Measurements from ENCODE around the gene SNX30. TPM values are rescaled to one million over a fixed set of nuclear protein-coding genes. Genes with fewer than 3 reads are reported as not detected.

The SNX30 gene
- total and polyA plus RNA-seq, 2 donors (not counting 1 experiment from before 2014, with no cell fraction given) = 3.8 to 20.6 TPM

GRCh38 chr9:112863746-112864145 is 113.2 kb downstream of the SNX30 start:
- H3K9me3 ChIP-seq (ENCODE audit: control extremely low read depth in 1 of 3, control insufficient read depth in 2 of 3, insufficient read depth in 1 of 3, low read length in 2 of 3) = no peaks in the 10 kb centered on the region
- no peak overlapping the region for H3K4me3 ChIP-seq (ENCODE audit: control extremely low read depth in 1 of 5, extremely low read depth in 1 of 5, insufficient read depth in 1 of 5, low read depth in 2 of 5, low read length in 4 of 5)
- no peaks in the 10 kb centered on the region for H3K9me3 Mint-ChIP-seq (ENCODE audit: insufficient read depth)
- ATAC-seq (ENCODE audit: low read depth) = no peak
- peak overlapping the region; percentile 22 to 49 for H3K27ac ChIP-seq (ENCODE audit: low read length in 2 of 2)
- H3K36me3 ChIP-seq (replicated peaks in 1 of 2; ENCODE audit: control extremely low read depth in 1 of 2, control insufficient read depth in 1 of 2, extremely low read depth in 1 of 2, insufficient read depth in 2 of 2, low read length in 1 of 2) = peaks cover 0 to 5% of the 10 kb centered on the region in 2 experiments
- H3K27me3 ChIP-seq (replicated peaks in 1 of 4; ENCODE audit: control extremely low read depth in 1 of 4, control insufficient read depth in 3 of 4, insufficient read depth in 4 of 4, low read length in 3 of 4) = no peaks in the 10 kb centered on the region
- H3K79me2 ChIP-seq (ENCODE audit: control insufficient read depth, insufficient read depth, low read length) = no peaks in the 10 kb centered on the region
- ChIA-PET CTCF (interaction anchor here (0.6 to 1.5 kb wide), 2 partner anchors 12 to 423 kb away, joined by 3 to 4 read pairs; no protein-coding TSS in a partner anchor), POLR2A (no interaction called here)
- intact Hi-C loops (cut with micrococcal nuclease) = no loop called here
- DNase-seq = no peak
- TF ChIP-seq, protein P1, sequence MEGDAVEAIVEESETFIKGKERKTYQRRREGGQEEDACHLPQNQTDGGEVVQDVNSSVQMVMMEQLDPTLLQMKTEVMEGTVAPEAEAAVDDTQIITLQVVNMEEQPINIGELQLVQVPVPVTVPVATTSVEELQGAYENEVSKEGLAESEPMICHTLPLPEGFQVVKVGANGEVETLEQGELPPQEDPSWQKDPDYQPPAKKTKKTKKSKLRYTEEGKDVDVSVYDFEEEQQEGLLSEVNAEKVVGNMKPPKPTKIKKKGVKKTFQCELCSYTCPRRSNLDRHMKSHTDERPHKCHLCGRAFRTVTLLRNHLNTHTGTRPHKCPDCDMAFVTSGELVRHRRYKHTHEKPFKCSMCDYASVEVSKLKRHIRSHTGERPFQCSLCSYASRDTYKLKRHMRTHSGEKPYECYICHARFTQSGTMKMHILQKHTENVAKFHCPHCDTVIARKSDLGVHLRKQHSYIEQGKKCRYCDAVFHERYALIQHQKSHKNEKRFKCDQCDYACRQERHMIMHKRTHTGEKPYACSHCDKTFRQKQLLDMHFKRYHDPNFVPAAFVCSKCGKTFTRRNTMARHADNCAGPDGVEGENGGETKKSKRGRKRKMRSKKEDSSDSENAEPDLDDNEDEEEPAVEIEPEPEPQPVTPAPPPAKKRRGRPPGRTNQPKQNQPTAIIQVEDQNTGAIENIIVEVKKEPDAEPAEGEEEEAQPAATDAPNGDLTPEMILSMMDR (IDR thresholded peaks at IDR 0.05) = no peak
- no peak for TF ChIP-seq EZH2 (IDR thresholded peaks at IDR 0.05; ENCODE audit: borderline replicate concordance, insufficient read depth, low read depth, low read length, poor library complexity, severe bottlenecking)
- WGBS (ENCODE audit: insufficient coverage) = 43% methylated on average over 2 of the region's 2 CpGs
- H3K9ac ChIP-seq (ENCODE audit: low read length) = no peak overlapping the region
- H3K27ac Mint-ChIP-seq = peak overlapping the region; percentile 77
- H2AFZ ChIP-seq (ENCODE audit: insufficient read depth, low read depth, low read length, poor library complexity, severe bottlenecking) = no peak overlapping the region
- no peaks in the 10 kb centered on the region for H4K20me1 ChIP-seq (ENCODE audit: control insufficient read depth, insufficient read depth, low read length, poor library complexity, severe bottlenecking)
- no peaks in the 10 kb centered on the region for H3K27me3 Mint-ChIP-seq
- H3K4me3 Mint-ChIP-seq = peak overlapping the region; percentile 36
- H3K4me1 ChIP-seq (ENCODE audit: control insufficient read depth in 2 of 2, insufficient read depth in 2 of 2, low read length in 2 of 2) = peaks cover 49 to 56% of the 10 kb centered on the region in 2 donors
- peaks cover 51% of the 10 kb centered on the region for H3K4me1 Mint-ChIP-seq
- H3K4me2 ChIP-seq (replicated peaks; ENCODE audit: low read depth, low read length, poor library complexity, severe bottlenecking) = peak overlapping the region; percentile 44

- no peak overlapping the region for H3K27ac Mint-ChIP-seq
- CTCF ChIA-PET = interaction anchor here (0.6 kb wide), 1 partner anchor 424 kb away, joined by 3 read pairs; no protein-coding TSS in a partner anchor
- DNase-seq = no peak
These were observed 113.8 kb downstream of the SNX30 start for GRCh38 chr9:112864403-112864802.

More at GRCh38 chr9:112864403-112864802, 113.8 kb downstream of the SNX30 start:
- Histone ChIP-seq H4K20me1 (ENCODE audit: control insufficient read depth, insufficient read depth, low read length, poor library complexity, severe bottlenecking) (no peaks in the 10 kb centered on the region), H3K4me2 (replicated peaks; ENCODE audit: low read depth, low read length, poor library complexity, severe bottlenecking) (no peak overlapping the region), H2AFZ (ENCODE audit: insufficient read depth, low read depth, low read length, poor library complexity, severe bottlenecking) (no peak overlapping the region), H3K27ac (ENCODE audit: low read length in 2 of 2) (peak overlapping the region; percentile 22 to 49), H3K4me1 (ENCODE audit: control insufficient read depth in 2 of 2, insufficient read depth in 2 of 2, low read length in 2 of 2) (peaks cover 47 to 59% of the 10 kb centered on the region in 2 donors), H3K27me3 (replicated peaks in 1 of 4; ENCODE audit: control extremely low read depth in 1 of 4, control insufficient read depth in 3 of 4, insufficient read depth in 4 of 4, low read length in 3 of 4) (no peaks in the 10 kb centered on the region), H3K9ac (ENCODE audit: low read length) (no peak overlapping the region), H3K79me2 (ENCODE audit: control insufficient read depth, insufficient read depth, low read length) (no peaks in the 10 kb centered on the region), H3K9me3 (ENCODE audit: control extremely low read depth in 1 of 3, control insufficient read depth in 2 of 3, insufficient read depth in 1 of 3, low read length in 2 of 3) (no peaks in the 10 kb centered on the region), H3K4me3 (ENCODE audit: control extremely low read depth in 1 of 5, extremely low read depth in 1 of 5, insufficient read depth in 1 of 5, low read depth in 2 of 5, low read length in 4 of 5) (no peak overlapping the region), H3K36me3 (replicated peaks in 1 of 2; ENCODE audit: control extremely low read depth in 1 of 2, control insufficient read depth in 1 of 2, extremely low read depth in 1 of 2, insufficient read depth in 2 of 2, low read length in 1 of 2) (peaks cover 0 to 9% of the 10 kb centered on the region in 2 experiments)
- Mint-ChIP-seq H3K27me3 (no peaks in the 10 kb centered on the region), H3K4me1 (peaks cover 51% of the 10 kb centered on the region), H3K4me3 (no peak overlapping the region), H3K9me3 (ENCODE audit: insufficient read depth) (no peaks in the 10 kb centered on the region)
- WGBS (ENCODE audit: insufficient coverage) = 100% methylated on average over 2 of the region's 3 CpGs
- TF ChIP-seq, protein P1 (IDR thresholded peaks at IDR 0.05) = no peak
- no peak for TF ChIP-seq EZH2 (IDR thresholded peaks at IDR 0.05; ENCODE audit: borderline replicate concordance, insufficient read depth, low read depth, low read length, poor library complexity, severe bottlenecking)
- no peak for ATAC-seq (ENCODE audit: low read depth)
- intact Hi-C loops (cut with micrococcal nuclease) = no loop called here
- POLR2A ChIA-PET = no interaction called here

Data from B cell (primary cell).